HepG2 (cell line): ENCODE results near the gene LIPE. TPM values are rescaled to one million over a fixed set of nuclear protein-coding genes. Genes with fewer than 3 reads are reported as not detected.

Experiments
- ATAC-seq: fragments of 200-7000 bp; cut with Tn5 transposase; 3 replicates; pipeline ENCODE4 v1.9.1; 2020; ENCODE audit warnings: mild to moderate bottlenecking, moderate library complexity
- BruUV-seq: library from RNA; stranded (reverse); fragments of 400-500 nt; replicated peaks from 2 replicates; lab custom pipeline; 2021; lab: Mats Ljungman, UMichigan
- CTCF ChIA-PET: fragments of 300-600 bp; formaldehyde crosslinking; extraction: SDS; loops from one replicate; lab custom pipeline; 2021; ENCODE audit warnings: low total read pairs, inconsistent platforms, low intra/inter-chr PET ratio; lab: Yijun Ruan, JAX
- POLR2A ChIA-PET: fragments of 350-600 bp; sonication (Branson Sonifier 250); formaldehyde crosslinking; loops from one replicate; lab custom pipeline; 2020; ENCODE audit warnings: antibody characterized with exemption, inconsistent platforms; lab: Yijun Ruan, JAX
- DNase-seq: peaks from one replicate; pipeline ENCODE4 v3.0.0-alpha.2; 2015; ENCODE audit warnings: low spot score
- FAIRE-seq: peaks from 3 replicates; lab custom pipeline; 2011; peaks lifted over from hg19 to GRCh38; lab: Jason Lieb, UNC
- H2AFZ ChIP-seq: one replicate; pipeline ENCODE4 v1.6.1; 2011; ENCODE audit warnings: low read length, inconsistent platforms
- H3K27ac ChIP-seq: fragments of 300-600 bp; 3 replicates; pipeline ENCODE4 v1.8.0; 2011; ENCODE audit warnings: mixed run types, mild to moderate bottlenecking, mixed read lengths, low read length, inconsistent platforms; ENCODE audit not compliant: insufficient read depth; ENCODE audit errors: extremely low read length
- H3K27me3 ChIP-seq, 2 experiments: fragments of 200-600 bp in 1 of 2; 2 replicates in 1 of 2; 3 replicates in 1 of 2; pipeline versions ENCODE4 v1.6.0 to v1.8.0; 2011; ENCODE audit warnings: low read length in 2 of 2, mild to moderate bottlenecking in 2 of 2, moderate library complexity in 2 of 2, inconsistent platforms in 1 of 2; ENCODE audit not compliant: insufficient read depth in 2 of 2, control insufficient read depth in 1 of 2
- H3K36me3 ChIP-seq, 2 experiments: fragments of 200-600 bp in 1 of 2; replicated peaks in 1 of 2; 2 replicates in 1 of 2; 3 replicates in 1 of 2; pipeline versions ENCODE4 v1.5.1 to v1.8.0; 2011; ENCODE audit warnings: low read length in 2 of 2, inconsistent platforms in 1 of 2; ENCODE audit not compliant: insufficient read depth in 2 of 2, control insufficient read depth in 1 of 2
- H3K4me1 ChIP-seq: 2 replicates; pipeline ENCODE4 v1.5.1; 2012; ENCODE audit warnings: low read length, inconsistent platforms; ENCODE audit not compliant: insufficient read depth
- H3K4me2 ChIP-seq: 2 replicates; pipeline ENCODE4 v1.6.0; 2011; ENCODE audit warnings: low read depth, low read length, inconsistent platforms
- H3K4me3 ChIP-seq, 3 experiments: fragments of 200-600 bp in 1 of 3; sonication (generic), shearing (Covaris generic) in 1 of 3; replicated peaks in 1 of 3; 2 replicates each; pipeline ENCODE4 v1.5.1; 2011 to 2016; ENCODE audit warnings: low read length in 3 of 3, inconsistent platforms in 2 of 3, low read depth in 2 of 3, mild to moderate bottlenecking in 2 of 3, control low read depth in 1 of 3, mixed read lengths in 1 of 3; ENCODE audit not compliant: insufficient read depth in 1 of 3
- H3K79me2 ChIP-seq: one replicate; pipeline ENCODE4 v1.6.1; 2011; ENCODE audit warnings: low read length, inconsistent platforms; ENCODE audit not compliant: insufficient read depth
- H3K9ac ChIP-seq: 2 replicates; pipeline ENCODE4 v1.6.0; 2011; ENCODE audit warnings: mild to moderate bottlenecking, low read depth, low read length, inconsistent platforms; ENCODE audit not compliant: insufficient read depth
- H3K9me3 ChIP-seq: 2 replicates; pipeline ENCODE4 v1.5.1; 2012; ENCODE audit warnings: mild to moderate bottlenecking, low read length
- H4K20me1 ChIP-seq: 2 replicates; pipeline ENCODE4 v1.6.0; 2011; ENCODE audit warnings: inconsistent platforms, mild to moderate bottlenecking, low read length, moderate library complexity; ENCODE audit not compliant: insufficient read depth
- ZNF333 ChIP-seq: sonication (generic); formaldehyde crosslinking; IDR thresholded peaks from 2 replicates; pipeline ENCODE4 v1.4.0; 2020; ENCODE audit warnings: mild to moderate bottlenecking, missing genetic modification reagents, borderline replicate concordance
- ZZZ3 ChIP-seq: sonication (generic); formaldehyde crosslinking; IDR thresholded peaks from 2 replicates; pipeline ENCODE4 v1.4.0; 2020; ENCODE audit warnings: missing genetic modification reagents, mild to moderate bottlenecking, borderline replicate concordance
- WGBS: methylation state at CpG from one replicate; pipeline ENCODE4 v1.1.6; 2017; ENCODE audit warnings: low lambda C conversion rate; 5-methylcytosine and 5-hydroxymethylcytosine counted together
- in situ Hi-C: cut with HindIII; loops from 2 replicates; pipeline ENCODE4 v1.10.0; 2017; ENCODE audit warnings: low pct_unique_long_range_greater_than_20kb; ENCODE audit not compliant: extremely low pct_ligation_motif_present
- intact Hi-C: fragments of 100-400 bp; cut with micrococcal nuclease; formaldehyde crosslinking; loops from one replicate; pipeline ENCODE4 v1.10.0; 2022; ENCODE audit not compliant: unreplicated experiment
- polyA plus RNA-seq, 8 experiments: library from polyadenylated mRNA; depleted of rRNA in 3 of 8; stranded (reverse) in 7 of 8; unstranded in 1 of 8; fragments of >200 nt; fragmentation: Illumina TruSeq in 4 of 8; extraction: Trizol in 4 of 8; gene quantifications; 2 replicates each; pipeline versions ENCODE4 v1.2.1 to v1.2.3, GENCODE V29; 2011 to 2016; ENCODE audit warnings: low read depth in 4 of 8, missing spikeins in 1 of 8, mixed read lengths in 1 of 8; ENCODE audit not compliant: insufficient read depth in 1 of 8
- total RNA-seq, 5 experiments: library from RNA; depleted of rRNA; stranded (reverse); fragments of >200 nt; fragmentation: Illumina TruSeq; extraction: Trizol; gene quantifications; 2 replicates each; pipeline ENCODE4 v1.2.3, GENCODE V29; 2016; ENCODE audit warnings: low read depth in 1 of 5
- TF ChIP-seq, protein P1 (sequence below): sonication (generic); formaldehyde crosslinking; IDR thresholded peaks from 2 replicates; pipeline ENCODE4 v1.5.0; 2020; ENCODE audit warnings: mild to moderate bottlenecking, missing genetic modification reagents, borderline replicate concordance

Gene LIPE
- total and polyA plus RNA-seq, 2 of the 13 experiments (the other 11 are each of a cell fraction or from before 2014, with no cell fraction given), result not detected

DNA sequence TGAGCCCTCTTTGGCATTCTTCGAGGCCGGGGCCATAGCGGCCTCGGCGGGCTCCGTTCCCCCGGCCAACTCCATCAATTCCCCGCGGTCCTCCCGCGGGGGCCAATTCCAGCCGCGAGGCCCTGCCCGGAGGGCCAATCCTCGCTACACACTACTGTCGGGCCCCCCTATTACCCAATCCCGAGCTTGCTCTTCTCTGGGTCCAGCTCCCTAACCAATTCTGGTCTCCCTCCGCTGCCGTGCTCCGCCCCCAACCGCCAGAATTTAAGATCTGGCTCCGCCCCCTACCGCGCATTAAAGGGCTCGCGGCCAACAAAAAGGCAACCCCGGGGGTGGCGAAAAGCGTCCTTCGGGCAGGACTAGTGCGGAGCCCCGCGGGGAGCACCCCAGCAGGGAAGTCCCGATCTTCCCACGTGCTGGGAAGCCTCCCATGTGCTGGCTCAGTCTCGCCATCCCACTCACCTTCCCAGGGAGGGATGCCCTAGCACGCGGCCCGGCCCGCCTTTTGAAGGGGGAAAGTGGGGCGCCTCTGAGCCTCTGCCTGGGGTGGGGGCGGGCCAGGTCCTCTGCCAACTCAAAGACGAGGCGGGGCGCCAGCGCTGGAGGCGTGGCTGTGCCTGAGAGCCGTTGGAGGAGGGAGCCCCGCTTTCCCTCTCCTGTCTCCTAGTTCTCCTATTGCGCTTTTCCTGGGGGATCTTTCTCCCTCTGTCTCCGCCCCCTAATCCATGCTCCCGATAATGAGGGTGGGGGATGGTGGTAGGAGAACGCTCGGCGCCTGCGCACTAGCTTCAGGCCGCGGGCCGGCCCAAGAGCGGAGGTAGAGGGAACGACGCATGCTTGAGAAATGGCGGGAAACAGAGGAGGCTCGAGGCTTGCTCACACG, 3.5 kb downstream of the LIPE start:
- Histone ChIP-seq H4K20me1 (no peaks in the 10 kb centered on the region), H3K9ac (no peak overlapping the region), H3K9me3 (no peaks in the 10 kb centered on the region), H3K79me2 (no peaks in the 10 kb centered on the region), H3K36me3 (no peaks in the 10 kb centered on the region), H2AFZ (no peak overlapping the region), H3K27ac (no peak overlapping the region), H3K4me3 (peak overlapping the region in 1 of 3 experiments; percentile 32; a peak in 1 of 6 replicates), H3K27me3 (peaks cover 4 to 36% of the 10 kb centered on the region in 2 experiments), H3K4me1 (peaks cover 67% of the 10 kb centered on the region), H3K4me2 (peak overlapping the region; percentile 45; the same call in 1 of the 2 replicates)
- ChIA-PET POLR2A (interaction anchor here (0.9 to 2.2 kb wide), 3 partner anchors 10 to 105 kb away, joined by 3 to 13 read pairs (median 6); partner anchors contain the start of gene CEACAM1), CTCF (interaction anchor here (1.0 to 3.4 kb wide), 3 partner anchors 10 to 105 kb away, joined by 5 to 25 read pairs (median 6); no protein-coding TSS in a partner anchor)
- BruUV-seq, result no TSS peak
- 86% methylated on average over 64 of the region's 65 CpGs for WGBS
- in situ Hi-C loops, result no loop called here
- FAIRE-seq (no peak), DNase-seq (no peak), ATAC-seq (no peak)
- intact Hi-C loops, result no loop called here
- TF ChIP-seq, protein P1, sequence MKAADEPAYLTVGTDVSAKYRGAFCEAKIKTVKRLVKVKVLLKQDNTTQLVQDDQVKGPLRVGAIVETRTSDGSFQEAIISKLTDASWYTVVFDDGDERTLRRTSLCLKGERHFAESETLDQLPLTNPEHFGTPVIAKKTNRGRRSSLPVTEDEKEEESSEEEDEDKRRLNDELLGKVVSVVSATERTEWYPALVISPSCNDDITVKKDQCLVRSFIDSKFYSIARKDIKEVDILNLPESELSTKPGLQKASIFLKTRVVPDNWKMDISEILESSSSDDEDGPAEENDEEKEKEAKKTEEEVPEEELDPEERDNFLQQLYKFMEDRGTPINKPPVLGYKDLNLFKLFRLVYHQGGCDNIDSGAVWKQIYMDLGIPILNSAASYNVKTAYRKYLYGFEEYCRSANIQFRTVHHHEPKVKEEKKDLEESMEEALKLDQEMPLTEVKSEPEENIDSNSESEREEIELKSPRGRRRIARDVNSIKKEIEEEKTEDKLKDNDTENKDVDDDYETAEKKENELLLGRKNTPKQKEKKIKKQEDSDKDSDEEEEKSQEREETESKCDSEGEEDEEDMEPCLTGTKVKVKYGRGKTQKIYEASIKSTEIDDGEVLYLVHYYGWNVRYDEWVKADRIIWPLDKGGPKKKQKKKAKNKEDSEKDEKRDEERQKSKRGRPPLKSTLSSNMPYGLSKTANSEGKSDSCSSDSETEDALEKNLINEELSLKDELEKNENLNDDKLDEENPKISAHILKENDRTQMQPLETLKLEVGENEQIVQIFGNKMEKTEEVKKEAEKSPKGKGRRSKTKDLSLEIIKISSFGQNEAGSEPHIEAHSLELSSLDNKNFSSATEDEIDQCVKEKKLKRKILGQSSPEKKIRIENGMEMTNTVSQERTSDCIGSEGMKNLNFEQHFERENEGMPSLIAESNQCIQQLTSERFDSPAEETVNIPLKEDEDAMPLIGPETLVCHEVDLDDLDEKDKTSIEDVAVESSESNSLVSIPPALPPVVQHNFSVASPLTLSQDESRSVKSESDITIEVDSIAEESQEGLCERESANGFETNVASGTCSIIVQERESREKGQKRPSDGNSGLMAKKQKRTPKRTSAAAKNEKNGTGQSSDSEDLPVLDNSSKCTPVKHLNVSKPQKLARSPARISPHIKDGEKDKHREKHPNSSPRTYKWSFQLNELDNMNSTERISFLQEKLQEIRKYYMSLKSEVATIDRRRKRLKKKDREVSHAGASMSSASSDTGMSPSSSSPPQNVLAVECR (CRISPR knock-in tag), result 0 out of 2 replicates have a peak, but pooled peaks have one; percentile 10
- TF ChIP-seq ZNF333 (CRISPR knock-in tag), result 0 out of 2 replicates have a peak, but pooled peaks have one; percentile 27
- no peak for TF ChIP-seq ZZZ3 (CRISPR knock-in tag)
